ENCODE results near the gene KLRK1. TPM values are rescaled to one million over a fixed set of nuclear protein-coding genes. Genes with fewer than 3 reads are reported as not detected.
"Not testable (repeated sequence)": the region's sequence is repeated elsewhere in the genome, so short reads cannot be mapped to it uniquely, and the experiment has no call there.

Gene KLRK1
- total RNA-seq (0.84 and 0.97 TPM in 2 replicates), polyA plus RNA-seq (2.1 and 60.0 TPM in 2 replicates), polyA minus RNA-seq (0.26 and 30.6 TPM in 2 replicates)
- 15.1 TPM for total RNA-seq (2013)

- no peak within 1 kb of the TSS for H3K27ac Mint-ChIP-seq
- H2AFZ ChIP-seq (ENCODE audit: insufficient read depth, low read depth, low read length, poor library complexity, severe bottlenecking), result peak within 1 kb of the TSS; percentile 32
- ATAC-seq (ENCODE audit: low read depth) (no peak), DNase-seq (no peak)
- WGBS (ENCODE audit: insufficient coverage), result no CpG with 5 or more reads among the region's 1 CpG
- peaks cover 36% of the 10 kb centered on the region for H3K79me2 ChIP-seq (ENCODE audit: control insufficient read depth, insufficient read depth, low read length)
- H3K4me3 Mint-ChIP-seq, result peak within 1 kb of the TSS; percentile 24
- H3K4me3 ChIP-seq (ENCODE audit: control extremely low read depth in 1 of 5, extremely low read depth in 1 of 5, insufficient read depth in 1 of 5, low read depth in 2 of 5, low read length in 4 of 5), result peak within 1 kb of the TSS in 3 of 5 experiments; percentile 6 to 79 (median 49)
- no peaks in the 10 kb centered on the region for H4K20me1 ChIP-seq (ENCODE audit: control insufficient read depth, insufficient read depth, low read length, poor library complexity, severe bottlenecking)
- peaks cover 21% of the 10 kb centered on the region for H3K4me1 Mint-ChIP-seq
- H3K9ac ChIP-seq (ENCODE audit: low read length), result no peak within 1 kb of the TSS
- CTCF ChIA-PET, result no interaction called here
- intact Hi-C loops (cut with micrococcal nuclease), result no loop called here
- H3K27me3 Mint-ChIP-seq, result peaks cover 15% of the 10 kb centered on the region
- peaks cover 23 to 40% of the 10 kb centered on the region in 2 donors for H3K4me1 ChIP-seq (ENCODE audit: control insufficient read depth in 2 of 2, insufficient read depth in 2 of 2, low read length in 2 of 2)
- H3K9me3 ChIP-seq (ENCODE audit: control extremely low read depth in 1 of 3, control insufficient read depth in 2 of 3, insufficient read depth in 1 of 3, low read length in 2 of 3), result no peaks in the 10 kb centered on the region
- H3K36me3 ChIP-seq (replicated peaks in 1 of 2; ENCODE audit: control extremely low read depth in 1 of 2, control insufficient read depth in 1 of 2, extremely low read depth in 1 of 2, insufficient read depth in 2 of 2, low read length in 1 of 2), result no peaks in the 10 kb centered on the region
- POLR2A ChIA-PET, result no interaction called here
- peak within 1 kb of the TSS; percentile 45 for H3K4me2 ChIP-seq (replicated peaks; ENCODE audit: low read depth, low read length, poor library complexity, severe bottlenecking)
- TF ChIP-seq CTCF (IDR thresholded peaks at IDR 0.05) (no peak), EZH2 (IDR thresholded peaks at IDR 0.05; ENCODE audit: borderline replicate concordance, insufficient read depth, low read depth, low read length, poor library complexity, severe bottlenecking) (no peak)
- H3K27ac ChIP-seq (ENCODE audit: low read length in 2 of 2), result peak within 1 kb of the TSS in 1 of 2 donors; percentile 75
- H3K9me3 Mint-ChIP-seq (ENCODE audit: insufficient read depth), result no peaks in the 10 kb centered on the region
- no peaks in the 10 kb centered on the region for H3K27me3 ChIP-seq (replicated peaks in 1 of 4; ENCODE audit: control extremely low read depth in 1 of 4, control insufficient read depth in 3 of 4, insufficient read depth in 4 of 4, low read length in 3 of 4)
Measured at GRCh38 chr12:10389904-10390303, at the start of gene KLRK1. KLRK1 (minus strand) TSS chr12:10390041; CDS start chr12:10388810, 1,231 bp downstream.

GRCh38 chr12:10437601-10438000 is 47.8 kb upstream of the KLRK1 start:
- no CpG with 5 or more reads among the region's 2 CpGs for WGBS (ENCODE audit: insufficient coverage)
- H3K27me3 ChIP-seq (replicated peaks in 1 of 4; ENCODE audit: control extremely low read depth in 1 of 4, control insufficient read depth in 3 of 4, insufficient read depth in 4 of 4, low read length in 3 of 4); H3K9me3 ChIP-seq (ENCODE audit: control extremely low read depth in 1 of 3, control insufficient read depth in 2 of 3, insufficient read depth in 1 of 3, low read length in 2 of 3); H3K4me2 ChIP-seq (replicated peaks; ENCODE audit: low read depth, low read length, poor library complexity, severe bottlenecking); DNase-seq; H3K9ac ChIP-seq (ENCODE audit: low read length); H2AFZ ChIP-seq (ENCODE audit: insufficient read depth, low read depth, low read length, poor library complexity, severe bottlenecking); H3K36me3 ChIP-seq (replicated peaks in 1 of 2; ENCODE audit: control extremely low read depth in 1 of 2, control insufficient read depth in 1 of 2, extremely low read depth in 1 of 2, insufficient read depth in 2 of 2, low read length in 1 of 2); intact Hi-C loops (cut with micrococcal nuclease); H4K20me1 ChIP-seq (ENCODE audit: control insufficient read depth, insufficient read depth, low read length, poor library complexity, severe bottlenecking); H3K4me1 Mint-ChIP-seq; CTCF ChIA-PET; H3K79me2 ChIP-seq (ENCODE audit: control insufficient read depth, insufficient read depth, low read length); H3K27ac Mint-ChIP-seq; H3K4me3 ChIP-seq (ENCODE audit: control extremely low read depth in 1 of 5, extremely low read depth in 1 of 5, insufficient read depth in 1 of 5, low read depth in 2 of 5, low read length in 4 of 5); POLR2A ChIA-PET; H3K27me3 Mint-ChIP-seq; H3K27ac ChIP-seq (ENCODE audit: low read length in 2 of 2); H3K4me1 ChIP-seq (ENCODE audit: control insufficient read depth in 2 of 2, insufficient read depth in 2 of 2, low read length in 2 of 2); H3K4me3 Mint-ChIP-seq; H3K9me3 Mint-ChIP-seq (ENCODE audit: insufficient read depth); ATAC-seq (ENCODE audit: low read depth): not testable (repeated sequence)

- H3K9me3 Mint-ChIP-seq (ENCODE audit: insufficient read depth); H4K20me1 ChIP-seq (ENCODE audit: control insufficient read depth, insufficient read depth, low read length, poor library complexity, severe bottlenecking); H3K27me3 ChIP-seq (replicated peaks in 1 of 4; ENCODE audit: control extremely low read depth in 1 of 4, control insufficient read depth in 3 of 4, insufficient read depth in 4 of 4, low read length in 3 of 4); H2AFZ ChIP-seq (ENCODE audit: insufficient read depth, low read depth, low read length, poor library complexity, severe bottlenecking); H3K36me3 ChIP-seq (replicated peaks in 1 of 2; ENCODE audit: control extremely low read depth in 1 of 2, control insufficient read depth in 1 of 2, extremely low read depth in 1 of 2, insufficient read depth in 2 of 2, low read length in 1 of 2); H3K27ac Mint-ChIP-seq; H3K4me1 Mint-ChIP-seq; H3K4me3 Mint-ChIP-seq; H3K4me3 ChIP-seq (ENCODE audit: control extremely low read depth in 1 of 5, extremely low read depth in 1 of 5, insufficient read depth in 1 of 5, low read depth in 2 of 5, low read length in 4 of 5); H3K27me3 Mint-ChIP-seq; H3K27ac ChIP-seq (ENCODE audit: low read length in 2 of 2); DNase-seq; POLR2A ChIA-PET; H3K9ac ChIP-seq (ENCODE audit: low read length); H3K9me3 ChIP-seq (ENCODE audit: control extremely low read depth in 1 of 3, control insufficient read depth in 2 of 3, insufficient read depth in 1 of 3, low read length in 2 of 3); H3K4me1 ChIP-seq (ENCODE audit: control insufficient read depth in 2 of 2, insufficient read depth in 2 of 2, low read length in 2 of 2); intact Hi-C loops (cut with micrococcal nuclease); CTCF ChIA-PET; H3K79me2 ChIP-seq (ENCODE audit: control insufficient read depth, insufficient read depth, low read length); H3K4me2 ChIP-seq (replicated peaks; ENCODE audit: low read depth, low read length, poor library complexity, severe bottlenecking); ATAC-seq (ENCODE audit: low read depth): not testable (repeated sequence)
- no CpG with 5 or more reads among the region's 3 CpGs for WGBS (ENCODE audit: insufficient coverage)
Measured at GRCh38 chr12:10435816-10436215, 46.0 kb upstream of the KLRK1 start, which contains the start of gene KLRC2. KLRC2 (minus strand) TSS chr12:10436010; CDS start chr12:10435986, 24 bp downstream.
